Non-pigmented ciliary epithelial cell (primary cell): Measurements from ENCODE around the gene MPDZ.

ENCODE experiments used
- DNase-seq: peaks from one replicate; pipeline ENCODE4 v3.0.0-alpha.2; 2010; ENCODE audit warnings: low read depth

MPDZ gene

GRCh38 chr9:13082796-13083195, 196.7 kb downstream of the MPDZ start:
- no peak for DNase-seq

DNA sequence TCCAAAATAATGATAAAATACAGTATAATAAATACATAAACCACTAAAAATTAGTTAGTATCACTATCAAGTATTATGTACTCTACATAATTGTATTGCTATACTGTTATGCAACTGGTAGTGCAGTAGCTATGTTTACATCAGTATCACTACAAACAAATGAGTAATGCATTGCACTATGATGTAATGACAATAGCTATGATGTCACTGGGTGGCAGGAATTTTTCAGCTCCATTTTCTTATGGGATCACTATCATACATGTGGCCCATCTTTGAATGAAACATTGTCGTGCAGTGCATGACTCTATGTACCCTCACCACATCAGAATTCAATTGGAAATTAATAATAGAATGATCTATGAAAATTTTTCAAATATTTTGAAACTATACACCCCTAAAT, 201.3 kb downstream of the MPDZ start:
- DNase-seq: no peak

GRCh38 chr9:13076616-13077015, 202.9 kb downstream of the MPDZ start:
- DNase-seq: no peak

- no peak for DNase-seq
These were observed 207.6 kb downstream of the MPDZ start for GRCh38 chr9:13071921-13072320.

- no peak for DNase-seq
These were observed 208.6 kb downstream of the MPDZ start for GRCh38 chr9:13070612-13071595.

GRCh38 chr9:13069498-13069897, 210.0 kb downstream of the MPDZ start:
- no peak for DNase-seq

GRCh38 chr9:13064676-13065075, 214.8 kb downstream of the MPDZ start:
- no peak for DNase-seq

GRCh38 chr9:13063880-13064459, 215.5 kb downstream of the MPDZ start:
- DNase-seq: no peak

- DNase-seq: no peak
These were observed 218.1 kb downstream of the MPDZ start for GRCh38 chr9:13061390-13061789.
